Measurements from ENCODE around the gene ZFP28.

Gene ZFP28

GRCh38 chr19:56596676-56597075 is 57.9 kb downstream of the ZFP28 start:
- DNase-seq = no peak

GRCh38 chr19:56597696-56598095 is 58.9 kb downstream of the ZFP28 start:
- DNase-seq = no peak

GRCh38 chr19:56601375-56601774 is 62.6 kb downstream of the ZFP28 start:
- no peak for DNase-seq

GRCh38 chr19:56603829-56604228 is 65.1 kb downstream of the ZFP28 start:
- DNase-seq = no peak

All from activated effector memory CD4-positive, alpha-beta T cell treated with Interleukin-2 at 50 U/mL for 16 hours (primary cell).